PFSK-1 (cell line): ENCODE results near the gene ITGA6.

Experiments used
- POLR2AphosphoS5 ChIP-seq: IDR thresholded peaks from 2 replicates; pipeline ENCODE4 v1.6.1; 2012; ENCODE audit warnings: low read depth, mild to moderate bottlenecking, control low read depth, low read length, moderate library complexity
- REST ChIP-seq, 2 experiments: IDR thresholded peaks; 2 replicates each; pipeline versions ENCODE4 v1.6.1 to v1.8.0; 2011 to 2012; ENCODE audit warnings: low read depth in 2 of 2, low read length in 2 of 2, control low read depth in 1 of 2, inconsistent platforms in 1 of 2, mild to moderate bottlenecking in 1 of 2, moderate library complexity in 1 of 2; ENCODE audit not compliant: insufficient read depth in 1 of 2
- SIN3A ChIP-seq: IDR thresholded peaks from 2 replicates; pipeline ENCODE4 v1.6.1; 2012; ENCODE audit warnings: mild to moderate bottlenecking, low read length, moderate library complexity, borderline replicate concordance; ENCODE audit not compliant: insufficient read depth

DNA sequence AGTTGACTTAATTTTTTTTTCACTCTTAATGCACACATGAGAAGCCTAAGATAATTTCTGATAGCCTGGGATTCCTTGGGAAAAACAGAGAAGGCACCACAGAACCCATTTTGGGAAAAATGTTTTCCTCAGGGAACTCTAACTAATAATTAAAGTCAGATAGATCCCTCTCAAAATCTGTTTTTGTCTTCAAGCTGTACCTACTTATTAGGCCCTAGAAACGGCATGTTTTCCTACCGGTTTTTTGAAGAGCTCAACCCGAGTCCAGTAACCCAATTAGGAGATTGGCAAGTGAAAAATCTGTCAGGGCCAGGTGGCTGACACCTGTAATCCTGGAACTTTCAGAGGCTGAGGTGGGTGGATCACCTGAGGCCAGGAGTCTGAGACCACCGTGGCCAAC is 112.4 kb downstream of the ITGA6 start:
- TF ChIP-seq POLR2AphosphoS5 (no peak), SIN3A (no peak), REST (IDR thresholded peaks at IDR 0.05; ENCODE audit: insufficient read depth in 1 of 2, low read depth in 2 of 2, low read length in 2 of 2) (no peak)
